GM13977 (cell line): Measurements from ENCODE around the gene ERG28.

Source experiments
- DNase-seq: peaks from one replicate; pipeline ENCODE4 v3.0.0; 2012; ENCODE audit warnings: low spot score
- in situ Hi-C: fragments of 300-500 bp; cut with MboI; formaldehyde crosslinking; loops from one replicate; pipeline ENCODE4 v1.12.0; 2022; ENCODE audit warnings: low sequenced_read_pairs, low pct_unique_long_range_greater_than_20kb, mixed read lengths, inconsistent platforms; ENCODE audit not compliant: unreplicated experiment
- TF ChIP-seq, protein P1 (sequence below): IDR thresholded peaks from 2 replicates; pipeline ENCODE4 v1.5.1; 2012; ENCODE audit warnings: mild to moderate bottlenecking, control low read depth; ENCODE audit not compliant: insufficient read depth; ENCODE audit errors: extremely low read depth, missing control alignments

ERG28 gene

DNA sequence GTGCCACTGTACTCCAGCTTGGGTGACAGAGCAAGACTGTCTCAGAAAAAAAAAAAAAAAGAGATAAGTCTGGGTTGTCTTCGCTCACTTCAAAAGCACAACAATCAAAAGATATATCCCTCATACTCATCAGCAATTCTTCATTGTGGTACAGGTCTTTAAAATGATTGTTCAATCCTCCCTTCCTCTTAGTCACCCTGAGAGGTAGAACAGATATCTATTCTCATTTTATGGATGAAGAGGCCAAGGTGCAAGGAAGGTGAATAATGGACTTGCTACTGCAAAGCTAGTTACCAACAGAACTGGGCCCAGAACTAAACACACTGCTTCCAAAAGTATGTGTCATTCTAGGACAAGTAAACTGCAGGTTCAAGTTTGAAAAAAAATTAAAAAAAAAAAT lies 7.1 kb downstream of the ERG28 start:
- in situ Hi-C loops, result loop anchor here (10.0 kb wide), 1 partner anchor 349 kb away; no protein-coding TSS in a partner anchor
- TF ChIP-seq, protein P1, sequence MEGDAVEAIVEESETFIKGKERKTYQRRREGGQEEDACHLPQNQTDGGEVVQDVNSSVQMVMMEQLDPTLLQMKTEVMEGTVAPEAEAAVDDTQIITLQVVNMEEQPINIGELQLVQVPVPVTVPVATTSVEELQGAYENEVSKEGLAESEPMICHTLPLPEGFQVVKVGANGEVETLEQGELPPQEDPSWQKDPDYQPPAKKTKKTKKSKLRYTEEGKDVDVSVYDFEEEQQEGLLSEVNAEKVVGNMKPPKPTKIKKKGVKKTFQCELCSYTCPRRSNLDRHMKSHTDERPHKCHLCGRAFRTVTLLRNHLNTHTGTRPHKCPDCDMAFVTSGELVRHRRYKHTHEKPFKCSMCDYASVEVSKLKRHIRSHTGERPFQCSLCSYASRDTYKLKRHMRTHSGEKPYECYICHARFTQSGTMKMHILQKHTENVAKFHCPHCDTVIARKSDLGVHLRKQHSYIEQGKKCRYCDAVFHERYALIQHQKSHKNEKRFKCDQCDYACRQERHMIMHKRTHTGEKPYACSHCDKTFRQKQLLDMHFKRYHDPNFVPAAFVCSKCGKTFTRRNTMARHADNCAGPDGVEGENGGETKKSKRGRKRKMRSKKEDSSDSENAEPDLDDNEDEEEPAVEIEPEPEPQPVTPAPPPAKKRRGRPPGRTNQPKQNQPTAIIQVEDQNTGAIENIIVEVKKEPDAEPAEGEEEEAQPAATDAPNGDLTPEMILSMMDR, result no peak
- no peak for DNase-seq

DNA sequence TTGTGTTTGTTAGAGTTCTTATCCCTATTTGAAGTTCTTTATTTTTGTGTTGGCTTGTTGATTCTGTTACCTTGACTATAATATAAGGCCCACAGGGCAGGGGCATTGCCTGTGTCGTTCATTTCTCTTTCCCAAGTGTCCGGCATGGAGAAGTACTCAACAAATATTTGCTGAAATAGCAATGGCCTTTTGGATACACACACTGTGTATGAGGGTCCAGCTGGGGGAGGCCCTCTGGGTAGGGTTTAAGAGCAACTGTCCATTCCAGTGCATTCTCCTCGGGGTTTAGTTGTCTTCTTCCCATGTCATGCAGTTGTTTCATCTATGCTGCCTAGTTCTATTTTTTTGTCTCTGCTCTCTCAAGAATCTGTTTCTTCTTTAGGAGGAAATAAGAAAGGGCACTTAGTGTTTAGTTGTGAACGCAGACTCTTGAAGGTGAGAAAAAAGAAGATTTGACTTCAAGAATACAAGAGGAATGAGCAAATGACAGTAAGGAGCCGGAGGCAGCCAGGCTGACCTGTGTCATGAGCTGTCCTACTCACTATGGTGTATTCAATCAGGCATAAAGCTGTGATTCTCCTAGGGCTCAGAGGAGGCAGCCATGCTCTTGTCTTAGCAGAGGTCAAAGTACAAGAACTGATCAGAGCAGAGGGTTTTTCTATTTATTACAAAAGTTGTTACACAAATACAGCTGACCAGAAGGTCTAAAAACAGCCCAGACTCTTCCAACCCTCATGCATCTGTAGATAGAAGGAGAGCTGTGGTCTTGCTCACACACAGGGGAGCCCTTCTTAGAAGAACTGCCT lies 10.2 kb downstream of the ERG28 start:
- no peak for DNase-seq
- in situ Hi-C loops, result loop anchor here (10.0 kb wide), 1 partner anchor 346 kb away; no protein-coding TSS in a partner anchor
- TF ChIP-seq, protein P1, result no peak

DNA sequence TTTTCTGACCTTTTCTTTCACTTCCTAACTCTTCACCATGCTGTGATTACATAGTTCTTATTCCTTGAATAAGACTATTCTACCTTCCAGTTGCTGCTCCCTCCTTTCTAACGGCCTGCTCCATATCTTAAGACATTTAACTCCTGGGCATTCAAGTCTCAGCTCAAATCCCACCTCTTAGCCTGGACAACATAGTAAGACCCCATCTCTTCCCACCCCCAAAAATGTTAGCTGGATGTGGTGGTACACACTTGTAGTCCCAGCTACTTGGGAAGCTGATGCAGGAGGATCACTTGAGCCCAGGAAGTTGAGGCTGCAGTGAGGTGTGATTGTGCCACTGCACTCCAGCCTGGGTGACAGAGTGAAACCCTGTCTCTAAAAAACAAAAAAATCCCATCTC lies 10.9 kb downstream of the ERG28 start:
- in situ Hi-C loops, result loop anchor here (5.0 to 10.0 kb wide), 2 partner anchors 72 to 345 kb away; partner anchors contain the start of gene FLVCR2
- no peak for DNase-seq
- TF ChIP-seq, protein P1, result no peak

DNA sequence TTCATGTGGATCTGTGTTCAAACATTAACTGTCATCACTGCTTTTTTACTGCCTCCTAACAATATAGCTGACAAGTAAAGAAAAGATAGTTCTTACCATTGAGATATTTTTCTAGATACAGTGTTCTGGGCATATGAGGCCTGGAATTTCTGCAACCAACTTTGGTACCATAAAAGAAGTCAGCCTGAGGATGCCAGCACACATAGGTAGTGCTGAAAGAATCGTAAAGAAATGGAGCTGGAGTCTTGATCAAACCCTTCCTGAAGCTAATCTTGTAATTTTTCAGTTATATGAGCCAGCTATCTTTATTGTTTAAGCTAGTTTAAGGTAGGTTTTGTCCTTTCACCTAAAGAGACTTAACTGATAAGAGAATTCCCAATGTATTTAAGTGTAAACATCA lies 11.3 kb downstream of the ERG28 start:
- in situ Hi-C loops, result loop anchor here (5.0 kb wide), 1 partner anchor 72 kb away; the partner anchor contains the start of gene FLVCR2
- DNase-seq, result no peak
- TF ChIP-seq, protein P1, result no peak

DNA sequence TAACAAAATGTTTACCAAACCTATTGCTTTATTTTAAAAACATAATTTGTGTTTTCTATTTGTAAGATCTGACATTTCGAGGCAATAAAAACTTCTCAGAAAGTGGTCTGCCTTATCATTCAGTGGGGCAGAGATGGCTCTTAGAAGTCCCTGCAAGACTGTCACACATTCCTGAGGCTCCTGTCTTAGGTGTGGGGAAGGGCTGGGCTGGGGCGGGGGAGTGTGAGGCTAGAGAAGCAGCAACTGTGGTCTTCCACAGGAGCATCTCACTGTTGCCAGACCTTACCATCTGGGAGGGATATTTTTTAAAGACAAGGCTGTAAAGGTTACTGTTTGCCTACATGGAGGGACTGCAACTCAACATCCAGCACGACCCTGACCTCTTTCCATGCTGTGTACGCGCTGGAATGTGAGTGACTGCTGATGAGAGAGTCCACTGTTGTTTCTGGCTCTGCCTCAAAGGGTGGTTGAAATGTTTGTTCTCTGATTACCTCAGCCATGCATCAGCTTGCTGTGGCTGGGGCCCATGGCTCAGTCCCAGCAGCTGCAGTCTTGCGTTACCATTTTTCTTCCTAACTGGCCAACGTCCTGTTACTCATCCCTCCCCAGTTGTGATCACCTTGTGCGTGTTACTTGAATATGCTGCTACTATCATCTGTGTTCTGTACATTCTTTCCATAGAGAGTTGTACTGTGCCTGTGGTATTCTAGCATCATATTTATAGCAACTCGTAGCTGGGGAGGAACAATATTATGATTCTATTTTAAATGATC lies 12.4 kb downstream of the ERG28 start:
- in situ Hi-C loops, result loop anchor here (5.0 kb wide), 1 partner anchor 71 kb away; the partner anchor contains the start of gene FLVCR2
- TF ChIP-seq, protein P1, result no peak
- no peak for DNase-seq

DNA sequence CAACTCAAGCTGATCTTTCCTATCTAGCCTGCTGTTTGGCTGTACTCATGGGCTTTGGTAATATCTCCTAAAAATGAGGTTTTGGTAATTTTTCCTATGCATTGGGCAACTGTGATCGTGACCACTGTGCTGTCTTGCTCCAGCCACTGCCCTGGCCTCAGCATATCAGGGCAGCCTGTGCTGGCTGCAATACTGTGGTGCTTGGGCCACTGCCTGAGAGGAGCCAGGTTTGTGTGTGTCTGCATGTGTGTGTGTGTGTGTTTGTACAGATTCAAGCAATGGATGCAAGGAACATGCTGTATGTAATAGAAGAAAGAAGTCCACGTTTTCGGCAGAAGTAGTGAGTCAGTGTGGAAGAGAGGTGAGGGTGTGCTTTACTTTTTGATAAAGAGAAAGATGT lies 13.0 kb downstream of the ERG28 start:
- TF ChIP-seq, protein P1, result no peak
- in situ Hi-C loops, result loop anchor here (5.0 kb wide), 1 partner anchor 70 kb away; the partner anchor contains the start of gene FLVCR2
- no peak for DNase-seq
